Measurements from ENCODE around the gene AGFG1. TPM values are rescaled to one million over a fixed set of nuclear protein-coding genes. Genes with fewer than 3 reads are reported as not detected.
A peak's percentile ranks its signal among the peaks of the same experiment; 100 is the strongest.

The AGFG1 gene
- total RNA-seq, 1 experiment from 2014 or later: 81.3 TPM

DNA sequence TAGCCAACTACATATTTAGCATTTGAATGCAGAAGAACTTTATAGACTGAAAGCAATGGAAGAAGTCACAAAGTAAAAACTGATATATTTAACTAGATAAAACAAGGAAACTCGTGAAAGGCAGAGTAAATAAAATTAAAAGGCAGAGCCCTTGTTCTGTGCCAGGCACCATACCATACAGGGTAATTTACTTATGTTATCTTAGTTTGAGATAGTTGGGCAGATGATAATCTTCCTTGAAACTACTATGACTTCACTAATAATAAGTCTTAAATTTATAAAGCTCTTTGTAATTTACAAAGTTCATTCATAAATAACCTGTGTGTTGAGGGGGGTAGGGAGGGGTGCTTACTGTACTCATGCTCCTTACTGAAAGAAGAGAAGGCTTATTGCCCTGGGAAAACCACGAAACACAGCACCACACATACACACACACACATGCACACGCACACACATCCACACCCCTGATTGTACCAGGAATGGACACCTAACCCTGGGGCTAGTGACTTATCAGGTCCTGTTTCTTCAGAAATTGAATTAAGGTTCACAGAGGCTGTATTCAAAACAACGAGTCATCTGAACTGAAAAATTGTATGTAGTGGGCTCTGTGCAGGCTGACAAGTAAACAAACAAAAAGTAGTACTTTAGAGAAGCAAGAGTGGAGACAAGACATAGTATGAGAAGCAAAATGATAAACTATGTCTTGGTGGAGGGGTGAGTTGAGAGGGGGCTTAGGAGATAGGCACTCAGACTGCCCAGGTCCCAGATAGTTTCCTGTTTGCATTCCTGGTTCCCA, 38.1 kb downstream of the AGFG1 start:
- no peak overlapping the region for H3K4me3 Mint-ChIP-seq
- no peaks in the 10 kb centered on the region for H3K27me3 Mint-ChIP-seq (ENCODE audit: low read depth)
- no peaks in the 10 kb centered on the region for H3K9me3 Mint-ChIP-seq
- TF ChIP-seq ESRRA (CRISPR knock-in tag; IDR thresholded peaks at IDR 0.05; ENCODE audit: borderline replicate concordance) (no peak), TEAD1 (CRISPR knock-in tag; IDR thresholded peaks at IDR 0.05) (no peak), SP1 (CRISPR knock-in tag; conservative IDR thresholded peaks at IDR 0.05) (no peak)
- no peak overlapping the region for H3K27ac Mint-ChIP-seq
- CTCF ChIA-PET: interaction anchor here (0.6 kb wide), 1 partner anchor 21 kb away, joined by 3 read pairs; no protein-coding TSS in a partner anchor
- ATAC-seq (peak; percentile 54), DNase-seq (ENCODE audit: low spot score) (no peak)
- H3K36me3 Mint-ChIP-seq: no peaks in the 10 kb centered on the region
- peaks cover 83% of the 10 kb centered on the region for H3K4me1 Mint-ChIP-seq
- POLR2A ChIA-PET: no interaction called here

DNA sequence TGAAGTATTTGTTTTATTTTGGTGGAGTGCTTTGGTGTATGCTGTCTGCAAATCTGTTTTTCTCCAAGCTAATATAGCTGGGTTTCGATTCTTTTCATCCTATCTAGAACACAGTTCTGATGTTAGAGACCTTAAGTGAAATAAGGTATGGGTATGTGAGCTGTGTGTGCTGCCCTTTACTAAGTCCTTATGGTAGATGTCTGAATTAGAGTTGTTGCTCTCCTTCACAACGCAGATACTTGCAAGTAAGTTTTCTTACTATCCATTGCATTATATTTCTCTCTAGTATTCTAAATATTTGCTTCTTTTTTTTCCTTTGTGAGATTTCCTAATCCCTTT, 38.6 kb downstream of the AGFG1 start:
- Mint-ChIP-seq H3K36me3 (no peaks in the 10 kb centered on the region), H3K9me3 (no peaks in the 10 kb centered on the region), H3K4me3 (no peak overlapping the region), H3K4me1 (peaks cover 84% of the 10 kb centered on the region), H3K27me3 (ENCODE audit: low read depth) (no peaks in the 10 kb centered on the region), H3K27ac (no peak overlapping the region)
- ChIA-PET CTCF (no interaction called here), POLR2A (no interaction called here)
- no peak for ATAC-seq
- no peak for DNase-seq (ENCODE audit: low spot score)
- TF ChIP-seq NR3C1 (CRISPR knock-in tag; conservative IDR thresholded peaks at IDR 0.05; ENCODE audit: low read depth): no peak
- no peak for TF ChIP-seq GRHL2 (CRISPR knock-in tag; IDR thresholded peaks at IDR 0.05; ENCODE audit: insufficient replicate concordance, severe bottlenecking)
- TF ChIP-seq TEAD4 (CRISPR knock-in tag; IDR thresholded peaks at IDR 0.05): no peak
- TF ChIP-seq, protein P1, sequence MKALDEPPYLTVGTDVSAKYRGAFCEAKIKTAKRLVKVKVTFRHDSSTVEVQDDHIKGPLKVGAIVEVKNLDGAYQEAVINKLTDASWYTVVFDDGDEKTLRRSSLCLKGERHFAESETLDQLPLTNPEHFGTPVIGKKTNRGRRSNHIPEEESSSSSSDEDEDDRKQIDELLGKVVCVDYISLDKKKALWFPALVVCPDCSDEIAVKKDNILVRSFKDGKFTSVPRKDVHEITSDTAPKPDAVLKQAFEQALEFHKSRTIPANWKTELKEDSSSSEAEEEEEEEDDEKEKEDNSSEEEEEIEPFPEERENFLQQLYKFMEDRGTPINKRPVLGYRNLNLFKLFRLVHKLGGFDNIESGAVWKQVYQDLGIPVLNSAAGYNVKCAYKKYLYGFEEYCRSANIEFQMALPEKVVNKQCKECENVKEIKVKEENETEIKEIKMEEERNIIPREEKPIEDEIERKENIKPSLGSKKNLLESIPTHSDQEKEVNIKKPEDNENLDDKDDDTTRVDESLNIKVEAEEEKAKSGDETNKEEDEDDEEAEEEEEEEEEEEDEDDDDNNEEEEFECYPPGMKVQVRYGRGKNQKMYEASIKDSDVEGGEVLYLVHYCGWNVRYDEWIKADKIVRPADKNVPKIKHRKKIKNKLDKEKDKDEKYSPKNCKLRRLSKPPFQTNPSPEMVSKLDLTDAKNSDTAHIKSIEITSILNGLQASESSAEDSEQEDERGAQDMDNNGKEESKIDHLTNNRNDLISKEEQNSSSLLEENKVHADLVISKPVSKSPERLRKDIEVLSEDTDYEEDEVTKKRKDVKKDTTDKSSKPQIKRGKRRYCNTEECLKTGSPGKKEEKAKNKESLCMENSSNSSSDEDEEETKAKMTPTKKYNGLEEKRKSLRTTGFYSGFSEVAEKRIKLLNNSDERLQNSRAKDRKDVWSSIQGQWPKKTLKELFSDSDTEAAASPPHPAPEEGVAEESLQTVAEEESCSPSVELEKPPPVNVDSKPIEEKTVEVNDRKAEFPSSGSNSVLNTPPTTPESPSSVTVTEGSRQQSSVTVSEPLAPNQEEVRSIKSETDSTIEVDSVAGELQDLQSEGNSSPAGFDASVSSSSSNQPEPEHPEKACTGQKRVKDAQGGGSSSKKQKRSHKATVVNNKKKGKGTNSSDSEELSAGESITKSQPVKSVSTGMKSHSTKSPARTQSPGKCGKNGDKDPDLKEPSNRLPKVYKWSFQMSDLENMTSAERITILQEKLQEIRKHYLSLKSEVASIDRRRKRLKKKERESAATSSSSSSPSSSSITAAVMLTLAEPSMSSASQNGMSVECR (CRISPR knock-in tag; IDR thresholded peaks at IDR 0.05; ENCODE audit: borderline replicate concordance): no peak
- TF ChIP-seq MXD4 (CRISPR knock-in tag; IDR thresholded peaks at IDR 0.05; ENCODE audit: borderline replicate concordance): no peak
- TF ChIP-seq ELF4 (CRISPR knock-in tag; IDR thresholded peaks at IDR 0.05; ENCODE audit: low read depth): no peak
- TF ChIP-seq ZNF263 (CRISPR knock-in tag; IDR thresholded peaks at IDR 0.05; ENCODE audit: low read depth): no peak
- TF ChIP-seq TCF7 (CRISPR knock-in tag; IDR thresholded peaks at IDR 0.05; ENCODE audit: low read depth): no peak
- TF ChIP-seq ZNF423 (CRISPR knock-in tag; IDR thresholded peaks at IDR 0.05): no peak
- no peak for TF ChIP-seq NFE2L1 (CRISPR knock-in tag; IDR thresholded peaks at IDR 0.05)
- no peak for TF ChIP-seq NR2C2 (CRISPR knock-in tag; IDR thresholded peaks at IDR 0.05)
- TF ChIP-seq ZBTB21 (CRISPR knock-in tag; IDR thresholded peaks at IDR 0.05; ENCODE audit: borderline replicate concordance): no peak
- TF ChIP-seq, protein P2, sequence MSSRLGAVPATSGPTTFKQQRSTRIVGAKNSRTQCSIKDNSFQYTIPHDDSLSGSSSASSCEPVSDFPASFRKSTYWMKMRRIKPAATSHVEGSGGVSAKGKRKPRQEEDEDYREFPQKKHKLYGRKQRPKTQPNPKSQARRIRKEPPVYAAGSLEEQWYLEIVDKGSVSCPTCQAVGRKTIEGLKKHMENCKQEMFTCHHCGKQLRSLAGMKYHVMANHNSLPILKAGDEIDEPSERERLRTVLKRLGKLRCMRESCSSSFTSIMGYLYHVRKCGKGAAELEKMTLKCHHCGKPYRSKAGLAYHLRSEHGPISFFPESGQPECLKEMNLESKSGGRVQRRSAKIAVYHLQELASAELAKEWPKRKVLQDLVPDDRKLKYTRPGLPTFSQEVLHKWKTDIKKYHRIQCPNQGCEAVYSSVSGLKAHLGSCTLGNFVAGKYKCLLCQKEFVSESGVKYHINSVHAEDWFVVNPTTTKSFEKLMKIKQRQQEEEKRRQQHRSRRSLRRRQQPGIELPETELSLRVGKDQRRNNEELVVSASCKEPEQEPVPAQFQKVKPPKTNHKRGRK (CRISPR knock-in tag; IDR thresholded peaks at IDR 0.05; ENCODE audit: borderline replicate concordance): no peak
- TF ChIP-seq ZNF232 (CRISPR knock-in tag; IDR thresholded peaks at IDR 0.05): no peak
- no peak for TF ChIP-seq JAZF1 (CRISPR knock-in tag; IDR thresholded peaks at IDR 0.05)
